HuH-7 (cell line): ENCODE measurements around the gene LRIG1.
A peak's percentile ranks its signal among the peaks of the same experiment; 100 is the strongest.

Source experiments
- DNase-seq: peaks from one replicate; pipeline ENCODE4 v3.0.0; 2011; ENCODE audit warnings: low spot score

The LRIG1 gene

DNA sequence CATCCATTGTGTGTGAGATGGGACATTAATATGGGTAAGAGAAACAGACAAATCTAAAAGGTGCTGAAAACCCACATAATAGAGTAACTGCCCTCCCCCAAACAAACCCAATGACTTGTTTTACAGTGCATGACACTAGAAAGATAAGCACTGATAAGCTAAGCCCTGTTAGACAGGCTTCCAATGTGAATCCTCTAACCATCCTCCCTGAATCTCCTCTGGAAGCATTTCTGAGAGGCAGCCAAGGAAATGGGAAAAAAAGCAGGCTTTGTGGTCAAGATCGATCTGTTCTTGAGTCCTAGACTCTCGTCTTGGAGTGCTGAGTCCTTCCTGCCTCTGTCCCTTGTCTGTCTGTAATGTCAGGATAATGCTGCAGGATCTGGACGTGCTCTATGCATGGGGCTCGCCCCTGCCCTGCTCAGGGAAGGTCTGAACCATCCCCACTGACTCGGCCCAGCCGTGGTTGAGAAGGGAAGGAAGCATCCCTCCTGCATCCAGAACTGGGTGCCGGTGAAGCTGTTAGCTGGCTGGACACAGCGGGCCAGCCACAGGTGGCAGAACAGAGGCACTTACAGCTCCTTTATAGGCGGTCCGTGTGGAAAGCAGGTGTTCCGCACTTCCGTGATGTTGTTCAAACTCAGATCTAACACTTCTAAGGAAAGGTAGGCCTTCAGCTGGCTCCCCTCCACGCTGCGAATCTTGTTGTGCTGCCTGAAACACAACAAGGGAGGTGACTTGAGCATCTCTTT is 84.1 kb downstream of the LRIG1 start:
- DNase-seq: no peak

DNA sequence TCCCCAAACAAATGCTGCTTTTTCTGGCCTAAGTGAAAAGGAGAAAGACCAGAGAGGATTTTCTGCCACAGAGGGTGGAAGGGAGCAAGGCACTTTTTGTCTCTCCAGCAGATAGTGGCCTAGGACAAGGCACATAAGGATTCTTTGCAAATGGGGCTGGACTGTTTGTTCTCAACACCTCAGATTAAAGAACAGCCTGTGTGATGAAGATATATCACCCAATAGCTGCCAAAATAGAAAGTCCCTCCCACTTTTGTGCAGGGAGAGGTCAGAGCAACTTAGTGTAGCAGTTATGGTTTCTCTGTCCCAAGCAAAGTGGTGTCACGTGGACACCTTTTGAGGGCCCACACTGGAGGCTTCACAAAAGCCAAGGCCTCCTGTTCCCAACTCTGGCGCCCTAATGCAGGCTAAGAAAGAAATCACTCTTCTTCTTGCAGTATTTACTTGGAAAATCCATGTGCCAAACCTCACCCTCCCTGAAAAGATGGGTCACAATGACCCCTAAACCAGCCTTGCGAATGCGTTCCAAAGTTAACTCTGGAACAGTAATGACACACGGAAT is 84.9 kb downstream of the LRIG1 start:
- no peak for DNase-seq

DNA sequence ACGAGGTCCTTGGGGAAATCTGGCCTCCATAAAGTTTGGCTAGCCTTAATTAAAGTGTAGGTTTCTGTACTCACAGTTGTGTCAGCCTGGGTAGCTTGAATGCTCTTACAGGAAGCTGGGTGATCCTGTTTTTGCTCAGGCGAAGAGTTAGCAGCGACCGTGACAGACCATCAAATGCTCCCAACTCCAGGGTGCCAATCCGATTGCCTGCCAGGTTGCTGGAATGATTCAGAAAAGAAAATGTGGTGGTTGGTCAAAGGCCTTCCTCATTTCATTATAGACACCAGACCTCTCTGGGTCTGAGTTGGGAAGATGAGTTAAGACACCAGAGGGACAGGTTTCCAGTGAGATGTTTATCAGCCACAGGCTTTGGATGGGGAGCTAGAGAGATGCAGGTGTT is 86.0 kb downstream of the LRIG1 start:
- no peak for DNase-seq

DNA sequence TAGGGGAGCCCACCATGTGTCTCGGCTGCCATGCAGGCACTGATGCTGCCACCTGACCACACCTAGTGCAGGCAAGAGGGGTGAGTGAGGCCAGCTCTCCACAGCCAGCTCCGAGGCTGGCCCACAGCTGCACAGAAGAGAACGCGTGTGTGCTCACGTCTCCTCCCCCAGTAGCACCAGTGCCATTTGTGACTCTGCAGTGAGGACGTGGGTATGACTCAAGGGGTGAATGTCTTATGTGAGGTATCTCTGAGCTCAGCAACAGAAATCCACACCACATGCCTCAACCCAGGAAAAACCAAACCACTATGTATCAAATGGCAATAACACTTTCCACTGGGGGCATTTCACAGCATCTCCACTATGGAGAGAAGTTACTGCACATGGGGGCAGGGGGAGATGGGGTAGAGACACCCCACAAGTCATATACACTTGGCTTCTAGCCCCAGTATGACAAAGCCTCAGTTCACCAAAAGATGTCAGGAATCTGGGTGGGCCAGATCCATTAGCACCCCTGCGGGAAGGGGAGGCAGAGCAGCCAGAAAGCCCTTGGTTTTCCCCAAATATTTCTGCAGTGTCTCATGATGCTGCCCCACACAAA is 87.6 kb downstream of the LRIG1 start:
- DNase-seq: no peak

DNA sequence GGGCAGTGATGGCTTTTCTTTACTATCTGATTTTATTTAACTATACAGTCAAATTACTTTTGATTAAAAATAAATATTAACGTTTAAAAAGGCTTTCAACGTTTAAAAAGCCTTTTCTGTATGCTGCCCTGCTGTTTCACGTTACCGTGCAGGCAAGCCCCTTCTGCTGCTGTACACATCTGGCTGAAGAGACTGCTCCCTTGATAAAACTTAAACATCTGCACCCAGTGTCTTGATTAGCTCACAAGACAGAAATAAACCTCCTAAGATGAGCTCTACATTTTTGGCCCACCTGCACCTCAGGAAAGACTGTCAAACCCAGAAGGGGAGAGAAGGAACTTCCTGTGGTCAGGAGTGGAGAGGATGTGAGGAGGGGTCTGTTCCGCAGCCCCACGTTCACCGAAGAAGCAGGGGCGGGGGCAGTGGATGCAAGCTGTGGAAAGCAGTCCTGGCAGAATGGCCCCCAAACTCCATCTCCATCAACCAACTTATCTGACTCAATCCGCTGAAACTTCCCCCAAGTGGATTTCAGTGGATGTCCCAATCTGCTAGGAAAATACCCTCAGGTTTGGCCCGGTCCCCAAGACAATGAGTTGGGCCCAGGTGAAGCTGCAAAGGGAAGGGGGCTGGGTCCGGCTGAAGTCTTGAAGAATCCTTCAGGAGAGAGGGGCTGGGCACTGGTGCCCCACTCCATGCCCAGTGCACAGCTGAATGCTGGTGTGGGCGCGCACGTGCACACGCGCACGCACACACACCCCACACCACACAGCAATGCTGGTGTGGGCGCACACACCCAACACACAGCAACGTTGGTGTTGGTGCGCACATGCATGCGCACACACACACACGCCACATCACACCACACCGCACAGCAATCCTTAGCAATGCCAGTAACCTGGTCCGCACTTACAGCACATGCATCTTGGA is 88.6 kb downstream of the LRIG1 start:
- no peak for DNase-seq

DNA sequence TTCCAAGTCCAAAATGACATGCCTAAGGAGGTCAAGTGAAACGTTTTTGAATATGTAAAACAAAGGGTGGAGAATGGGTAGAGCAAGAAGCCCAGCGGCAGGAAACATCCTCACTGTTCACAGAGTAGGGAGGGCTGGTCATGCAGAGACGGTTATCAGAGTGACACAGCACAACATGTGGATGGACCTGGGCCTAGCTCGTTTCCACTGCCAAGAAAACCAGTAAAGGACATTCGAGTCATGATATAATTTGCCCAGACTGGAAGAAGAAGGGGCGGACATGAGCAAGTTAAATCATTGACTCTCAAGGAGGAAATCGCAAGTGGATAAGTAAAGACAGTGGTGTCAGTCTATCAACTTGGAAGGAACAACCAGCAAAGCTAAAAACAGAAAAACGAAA is 89.3 kb downstream of the LRIG1 start:
- DNase-seq: no peak

DNA sequence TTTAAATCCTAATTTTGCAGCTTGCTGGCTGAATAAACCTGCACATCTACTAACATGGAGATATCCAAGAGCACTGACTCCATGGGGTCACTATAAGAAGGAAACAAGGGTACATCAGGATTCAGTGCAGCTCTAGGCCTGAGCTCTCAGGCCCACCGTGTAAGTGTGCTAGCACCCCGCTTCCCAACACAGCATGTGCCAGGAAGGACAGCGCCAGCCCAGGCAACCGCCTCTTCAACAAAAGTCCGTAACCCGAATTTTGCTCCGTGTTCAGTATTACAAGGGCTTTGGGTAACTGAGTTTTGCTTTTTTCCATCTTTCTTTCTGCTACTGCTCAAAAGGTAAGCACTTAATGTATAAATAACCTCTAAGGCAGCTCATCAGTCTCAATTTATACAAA is 89.8 kb downstream of the LRIG1 start:
- no peak for DNase-seq

DNA sequence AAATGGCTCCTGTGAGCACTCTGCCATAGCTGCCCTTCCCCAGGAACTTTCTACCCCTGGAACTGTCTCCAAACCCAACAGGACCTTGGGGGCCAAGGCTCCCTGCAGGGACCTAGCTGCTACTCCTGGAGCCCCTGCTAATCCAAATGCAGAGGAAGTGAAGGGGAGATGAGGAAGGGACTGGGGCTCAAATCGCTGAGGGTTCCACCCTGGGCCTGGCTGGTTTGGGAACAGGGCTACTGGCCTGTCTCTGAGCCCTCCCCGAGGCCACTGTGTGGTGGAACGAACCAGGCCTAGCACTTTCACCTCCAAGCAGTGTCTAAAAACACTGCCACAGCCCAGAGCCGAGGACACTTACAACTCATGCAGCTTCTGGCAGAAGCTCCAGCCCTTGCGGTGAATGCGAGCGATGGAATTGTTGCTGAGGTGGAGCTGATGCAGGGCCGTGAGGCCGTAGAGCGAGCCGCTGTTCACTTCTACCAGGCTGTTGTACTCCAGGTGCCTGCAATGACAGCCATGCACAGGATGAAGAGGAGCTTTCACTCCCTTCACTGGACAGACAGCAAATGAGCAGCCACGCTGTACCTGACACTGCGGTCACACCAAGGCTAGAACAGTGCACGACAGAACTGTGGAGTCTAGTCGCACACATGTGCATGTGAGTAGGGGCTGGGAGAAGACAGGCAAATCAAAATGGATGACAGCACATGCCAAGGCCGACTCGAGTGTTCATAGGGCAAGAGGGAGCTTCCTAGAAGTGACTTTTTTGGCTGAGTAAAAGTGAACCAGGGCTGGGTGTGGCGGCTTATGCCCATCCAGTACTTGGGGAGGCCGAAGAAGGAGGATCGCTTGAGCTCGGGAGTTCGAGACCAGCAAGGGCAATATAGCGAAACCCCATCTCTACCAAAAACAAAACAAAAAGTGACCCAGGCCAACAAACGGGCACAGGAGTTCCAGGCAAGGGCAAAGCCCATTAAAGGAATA is 90.8 kb downstream of the LRIG1 start:
- no peak for DNase-seq

DNA sequence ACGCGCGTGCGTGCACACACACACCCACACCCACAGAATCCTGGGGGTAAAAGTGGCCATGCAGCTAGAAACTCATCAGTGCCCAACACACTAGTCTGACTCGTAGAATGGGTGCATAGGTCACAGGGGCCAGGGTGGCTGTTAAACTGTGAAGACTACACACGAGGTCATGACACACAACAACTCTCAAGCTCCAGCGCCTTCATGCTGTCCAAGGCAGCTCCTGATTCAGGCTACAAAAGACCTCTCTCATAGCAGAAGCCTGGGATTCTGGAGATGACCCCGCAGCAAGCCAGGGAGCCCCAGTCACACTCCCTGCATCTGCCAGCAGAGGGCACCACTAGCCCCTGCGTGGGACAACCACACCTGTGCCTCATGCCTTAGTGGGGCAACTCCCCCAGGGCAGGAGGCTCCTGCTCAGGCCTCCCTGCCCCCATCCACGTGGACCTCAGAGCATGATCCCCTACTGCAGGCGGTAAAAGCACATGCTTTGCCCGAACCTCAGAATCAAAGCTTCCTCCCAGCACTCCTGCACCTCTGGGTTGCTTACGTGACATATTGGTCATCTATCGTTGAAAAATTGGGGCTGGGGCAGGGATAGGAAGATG is 93.1 kb downstream of the LRIG1 start:
- DNase-seq: peak; percentile 74

DNA sequence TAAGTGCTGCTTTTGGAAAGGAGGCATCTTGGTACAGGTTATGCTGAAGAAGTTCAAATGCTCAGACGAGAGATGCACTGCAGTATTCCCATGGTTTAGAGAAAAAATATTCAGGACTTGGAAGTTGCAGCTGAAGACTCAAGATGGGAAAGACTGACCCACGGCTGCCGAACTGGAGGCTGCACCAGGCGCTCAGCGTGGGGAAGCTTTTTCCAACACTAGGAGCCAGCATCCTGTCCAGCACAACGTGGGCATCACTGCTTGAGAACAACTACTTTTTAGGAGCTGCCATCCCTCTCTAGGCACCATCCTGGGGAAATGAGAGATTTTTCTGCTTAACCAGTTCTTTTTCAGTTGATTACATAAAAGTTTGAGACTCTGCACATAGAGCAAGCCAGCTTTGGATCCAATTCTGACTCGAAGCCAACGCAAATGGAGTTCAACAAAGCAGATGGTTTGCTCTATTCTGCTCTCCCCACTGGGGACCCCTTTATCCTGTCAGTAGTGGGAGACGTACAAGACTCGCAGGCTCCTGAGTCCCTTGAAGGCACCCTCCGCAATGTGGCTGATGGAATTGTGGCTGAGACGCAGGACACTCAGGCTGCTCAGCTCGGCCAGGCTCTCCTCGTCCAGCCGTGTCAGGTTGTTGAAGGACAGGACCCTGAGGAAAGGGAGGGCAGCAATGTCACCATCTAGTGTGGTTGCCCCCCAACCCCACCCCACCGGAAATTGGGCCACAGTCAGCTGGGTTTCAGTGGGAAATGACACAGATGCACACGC is 93.8 kb downstream of the LRIG1 start:
- DNase-seq: no peak

DNA sequence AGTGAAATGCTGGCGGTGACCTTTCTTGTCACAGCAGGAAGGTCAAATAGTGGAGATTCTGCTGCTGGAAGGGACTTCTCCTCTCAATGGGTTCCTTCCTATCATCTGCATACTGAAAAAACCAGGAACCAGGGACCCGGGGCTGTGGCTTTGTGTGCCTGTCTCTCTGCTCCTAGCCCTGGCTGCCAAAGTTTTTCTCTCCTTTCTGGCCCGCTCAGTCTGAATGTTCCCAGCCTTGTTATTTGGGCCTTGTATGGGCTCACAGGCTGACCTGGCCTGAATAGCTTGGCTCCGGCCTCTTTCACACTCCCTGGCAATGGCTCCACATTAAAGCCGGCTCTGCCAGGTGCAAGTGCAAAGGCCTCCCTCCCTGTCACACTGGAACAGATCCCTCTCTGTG is 94.7 kb downstream of the LRIG1 start:
- no peak for DNase-seq

DNA sequence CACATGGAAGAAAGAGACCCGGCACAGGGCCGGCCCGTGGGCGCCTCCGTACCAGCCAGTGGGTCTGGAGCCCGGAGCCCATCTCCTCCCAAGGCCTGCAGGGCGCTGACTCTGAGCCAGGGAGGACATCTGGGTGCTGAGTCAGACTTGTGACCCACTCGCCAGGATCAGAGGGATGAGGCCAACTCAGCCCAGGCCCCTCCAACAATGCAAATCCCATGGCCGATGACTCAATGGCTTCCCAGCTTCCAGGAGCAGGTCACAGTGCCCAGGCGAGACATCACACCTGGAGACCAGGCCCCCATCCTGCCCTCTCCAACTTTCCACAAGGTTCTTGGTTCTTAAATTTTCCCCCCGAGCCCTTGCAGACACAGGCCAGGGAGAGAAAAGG is 95.1 kb downstream of the LRIG1 start:
- no peak for DNase-seq

DNA sequence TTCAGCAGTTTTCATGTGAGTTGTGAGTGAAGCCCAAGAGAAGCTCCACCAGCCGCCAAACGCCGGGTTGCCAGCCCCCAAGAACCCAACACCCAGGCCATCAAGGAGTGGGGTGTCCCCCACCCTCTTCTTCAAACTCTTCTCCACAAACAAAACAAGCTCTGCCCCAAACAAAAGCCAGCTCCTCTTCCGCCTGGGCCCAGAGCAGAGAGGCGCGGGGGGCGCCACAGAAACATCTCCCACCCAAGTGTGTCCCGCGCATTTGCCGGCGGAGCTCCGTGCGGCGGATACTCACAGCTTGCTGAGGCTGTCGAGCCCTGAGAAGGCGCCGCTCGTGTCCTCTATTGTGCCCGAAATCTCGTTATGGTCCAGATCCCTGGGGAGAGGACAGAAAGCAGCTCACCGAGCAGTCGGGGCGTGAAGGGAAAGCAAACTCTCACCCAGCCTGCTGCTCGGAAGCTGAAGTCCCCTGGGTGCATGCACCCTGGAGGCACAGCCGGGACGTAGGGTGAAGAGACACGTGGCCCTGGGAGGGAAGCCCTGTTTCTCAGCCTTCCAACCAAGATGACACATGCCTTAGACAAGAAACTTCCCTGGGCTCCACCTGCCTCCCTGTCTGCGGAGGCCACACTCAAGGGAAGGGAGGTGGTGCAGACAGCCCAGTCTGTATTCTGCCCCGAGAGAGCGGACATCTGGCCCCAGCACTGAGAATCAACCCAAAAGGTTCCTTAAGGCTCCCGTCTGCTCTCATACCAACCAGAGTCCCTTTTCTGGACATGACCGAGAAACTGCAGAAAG is 95.7 kb downstream of the LRIG1 start:
- no peak for DNase-seq

DNA sequence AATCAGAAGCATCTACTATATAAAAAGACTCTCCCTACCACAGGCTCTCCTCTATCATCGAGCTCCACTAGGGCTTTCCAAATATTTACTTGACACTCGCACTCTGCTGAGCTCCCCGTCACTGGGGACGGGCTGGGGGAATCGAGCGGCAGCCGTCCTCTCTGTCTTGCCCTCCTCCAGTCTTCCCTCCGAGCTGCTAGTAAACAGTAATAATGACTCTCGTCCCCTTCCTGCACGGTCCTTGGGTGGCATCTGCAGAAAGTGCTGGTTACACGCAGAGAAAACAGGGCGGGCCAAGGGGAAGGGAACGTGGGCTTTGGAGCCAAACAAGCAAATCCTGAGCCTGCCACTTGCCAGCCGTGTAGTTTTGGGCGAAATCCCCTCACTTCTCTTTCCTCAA is 96.6 kb downstream of the LRIG1 start:
- no peak for DNase-seq

DNA sequence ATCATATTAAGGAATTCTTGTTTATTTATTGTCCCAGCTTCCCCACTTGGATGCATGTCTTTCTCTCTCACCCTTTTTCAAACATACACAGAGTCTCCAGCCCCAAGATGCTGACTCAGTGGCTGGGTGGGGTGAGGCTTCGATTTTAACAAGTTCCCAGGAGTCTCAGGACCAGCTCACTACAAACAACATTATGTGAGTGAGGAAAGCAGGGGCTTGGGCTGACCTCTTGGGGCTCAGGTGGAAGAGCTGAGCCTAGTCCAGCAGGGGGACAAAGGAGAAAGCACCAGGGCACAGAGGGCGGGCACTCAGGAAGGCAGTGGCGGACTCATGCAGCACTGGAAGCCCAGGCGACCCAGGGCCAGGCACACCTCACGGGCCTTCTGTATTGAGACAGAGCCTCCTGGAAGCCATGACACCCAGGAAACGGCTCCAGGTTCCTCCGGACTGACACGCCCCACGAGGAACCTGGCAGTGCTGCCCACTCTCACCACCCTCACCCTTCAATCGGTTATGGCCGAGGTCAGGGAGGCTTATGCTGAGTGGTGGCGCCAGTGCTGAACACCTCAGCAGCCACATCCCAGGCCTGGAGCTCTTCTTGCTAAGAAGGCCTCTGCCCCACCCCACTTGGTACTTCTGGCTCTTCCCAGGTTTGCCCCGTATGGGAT is 97.4 kb downstream of the LRIG1 start:
- DNase-seq: no peak

DNA sequence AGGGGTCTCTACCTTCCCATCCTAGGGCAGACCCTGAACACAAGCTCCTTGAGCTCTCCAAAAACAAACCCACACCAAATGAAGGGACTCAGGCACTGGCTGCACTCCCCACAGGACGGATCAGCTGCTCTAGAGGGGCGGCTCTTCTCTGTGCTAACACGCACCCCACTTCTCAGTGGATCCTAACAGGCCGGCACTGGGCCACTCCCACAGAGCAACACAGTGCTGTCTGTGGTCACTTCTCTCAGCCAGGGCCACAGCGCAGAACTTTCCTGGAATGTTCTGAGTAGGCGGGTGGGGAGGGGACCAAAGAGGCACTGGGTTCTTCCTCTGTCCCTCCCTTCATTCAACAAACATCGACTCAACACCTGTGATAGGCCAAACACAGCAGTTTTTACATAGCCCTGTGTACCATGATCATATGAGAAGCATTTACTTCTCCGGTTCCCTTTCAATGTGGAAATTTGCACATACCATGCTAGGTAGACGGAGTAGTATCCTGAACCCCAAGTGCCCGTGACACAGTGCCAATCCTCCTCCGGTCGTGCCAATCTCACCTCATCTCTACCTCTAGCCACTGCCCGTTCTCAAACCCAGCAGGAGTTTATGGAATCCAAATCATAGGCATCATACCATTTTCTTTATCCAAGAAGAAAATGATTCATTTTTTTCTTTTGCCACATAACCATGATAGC is 98.1 kb downstream of the LRIG1 start:
- DNase-seq: no peak

DNA sequence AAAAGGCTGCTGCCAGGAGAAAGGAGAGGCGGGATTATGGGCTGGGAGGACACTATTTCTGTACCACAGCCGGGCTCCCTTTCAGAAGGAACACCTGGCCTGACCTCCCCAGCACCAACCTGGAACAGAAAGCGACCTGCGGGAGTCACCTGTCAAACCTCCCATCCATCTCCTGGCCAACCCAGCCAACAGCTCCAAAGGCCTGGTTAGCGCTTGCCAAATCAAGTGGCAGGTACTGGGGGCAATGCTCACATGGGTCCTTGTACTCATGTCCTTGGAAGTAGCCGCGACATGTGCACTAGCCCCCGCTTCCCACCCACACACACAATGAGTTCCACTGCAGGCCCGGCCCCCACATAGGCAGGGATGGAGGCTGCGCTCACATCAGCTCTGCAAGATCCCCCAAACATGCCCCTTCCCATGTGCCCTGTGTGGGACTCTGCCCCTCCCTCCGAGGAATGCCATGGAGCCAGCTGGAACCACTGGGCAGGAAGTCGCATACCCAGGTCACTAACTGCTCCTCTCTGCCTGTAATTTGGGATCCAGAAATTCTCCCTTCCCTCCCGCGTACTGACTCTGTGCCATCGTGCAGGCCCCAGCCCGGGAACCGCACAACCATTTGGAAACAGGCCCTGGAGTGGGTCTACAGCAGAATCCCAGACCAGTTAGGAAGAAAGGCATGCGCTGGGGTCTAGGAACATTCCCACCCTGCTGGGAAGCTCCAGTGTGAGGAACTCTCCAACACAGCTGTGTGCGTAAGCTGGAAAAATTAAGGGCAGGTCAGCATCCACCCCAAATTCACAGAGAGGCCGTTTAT is 98.9 kb downstream of the LRIG1 start:
- DNase-seq: no peak
